Activated CD4-positive, alpha-beta T cell treated with anti-CD3 and anti-CD28 coated beads, Interleukin-2, amount 50 U/mL, for 16 hours (primary cell): ENCODE measurements around the gene TLR9.

ENCODE experiments used
- DNase-seq: peaks from one replicate; pipeline ENCODE4 v3.0.0-alpha.2; 2020

Gene TLR9

GRCh38 chr3:52246264-52246620 lies 20.8 kb upstream of the TLR9 start:
- no peak for DNase-seq

GRCh38 chr3:52245322-52246263 lies 20.1 kb upstream of the TLR9 start, which contains the start of gene PPM1M:
PPM1M (plus strand) TSS chr3:52245759; CDS start chr3:52245825, 66 bp downstream.
- peak; percentile 52 for DNase-seq

DNA sequence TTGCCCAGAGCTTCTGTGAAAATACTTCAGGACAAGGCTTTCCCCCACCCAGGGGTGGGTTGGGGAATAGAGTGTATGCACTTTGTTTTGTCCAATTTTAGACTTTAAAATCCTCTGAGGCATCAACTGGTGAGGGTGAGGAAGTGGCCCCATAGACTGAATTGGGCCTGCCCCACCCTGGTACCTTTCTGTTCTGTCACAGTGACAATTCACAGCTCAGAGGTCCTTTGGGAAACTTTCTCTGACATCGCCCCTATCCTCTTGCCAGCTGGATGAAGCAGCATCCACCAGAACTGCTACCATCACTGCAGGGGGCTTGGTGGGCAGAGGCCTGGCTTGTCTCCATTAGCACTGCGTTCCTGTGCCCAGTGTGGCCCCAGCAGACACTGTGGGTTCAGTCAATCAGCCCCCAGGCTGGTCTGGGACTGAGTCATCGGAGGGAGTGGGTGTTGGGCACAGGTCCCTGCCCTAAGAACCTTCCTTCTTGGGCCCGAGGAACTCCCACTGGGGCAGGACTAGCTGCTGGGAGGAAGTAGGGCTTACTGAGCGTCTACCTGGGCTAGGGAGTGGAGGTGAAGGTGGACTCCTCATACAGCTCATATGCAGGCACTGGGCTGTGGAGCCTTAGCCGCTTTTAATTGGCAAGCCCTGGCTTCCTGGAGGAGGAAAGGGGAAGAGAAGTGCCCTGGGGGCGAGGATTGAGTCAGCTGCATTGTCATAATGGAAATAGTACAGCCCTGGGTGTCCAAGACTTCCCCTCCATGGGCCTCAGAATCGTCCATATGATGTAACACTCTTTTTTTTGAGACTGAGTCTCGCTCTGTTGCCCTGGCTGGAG lies 18.6 kb upstream of the TLR9 start:
- peak; percentile 88 for DNase-seq

DNA sequence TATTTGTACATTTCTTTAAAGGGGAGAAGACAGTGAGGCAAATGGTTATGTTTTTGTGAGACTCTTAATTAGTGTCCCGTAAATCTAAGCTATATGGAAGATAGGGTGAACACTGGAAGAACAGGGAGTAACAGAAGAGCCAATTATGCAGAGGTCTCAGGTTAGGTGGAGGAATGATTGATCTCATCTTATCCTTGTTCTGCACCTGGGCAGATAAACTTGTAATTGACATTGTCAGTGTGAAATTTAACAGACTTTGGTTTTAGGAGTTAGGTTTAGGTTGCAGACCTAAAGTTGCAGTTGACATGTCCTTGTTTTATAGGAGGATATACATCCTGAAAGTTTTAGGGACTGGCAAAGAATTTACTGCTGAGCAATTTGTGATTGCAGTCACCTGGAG lies 16.6 kb upstream of the TLR9 start:
- no peak for DNase-seq

- peak; percentile 36 for DNase-seq
These were observed 15.5 kb upstream of the TLR9 start for GRCh38 chr3:52240886-52241370.

- DNase-seq, result peak; percentile 84
These were observed 14.8 kb upstream of the TLR9 start for GRCh38 chr3:52240059-52240885.

DNA sequence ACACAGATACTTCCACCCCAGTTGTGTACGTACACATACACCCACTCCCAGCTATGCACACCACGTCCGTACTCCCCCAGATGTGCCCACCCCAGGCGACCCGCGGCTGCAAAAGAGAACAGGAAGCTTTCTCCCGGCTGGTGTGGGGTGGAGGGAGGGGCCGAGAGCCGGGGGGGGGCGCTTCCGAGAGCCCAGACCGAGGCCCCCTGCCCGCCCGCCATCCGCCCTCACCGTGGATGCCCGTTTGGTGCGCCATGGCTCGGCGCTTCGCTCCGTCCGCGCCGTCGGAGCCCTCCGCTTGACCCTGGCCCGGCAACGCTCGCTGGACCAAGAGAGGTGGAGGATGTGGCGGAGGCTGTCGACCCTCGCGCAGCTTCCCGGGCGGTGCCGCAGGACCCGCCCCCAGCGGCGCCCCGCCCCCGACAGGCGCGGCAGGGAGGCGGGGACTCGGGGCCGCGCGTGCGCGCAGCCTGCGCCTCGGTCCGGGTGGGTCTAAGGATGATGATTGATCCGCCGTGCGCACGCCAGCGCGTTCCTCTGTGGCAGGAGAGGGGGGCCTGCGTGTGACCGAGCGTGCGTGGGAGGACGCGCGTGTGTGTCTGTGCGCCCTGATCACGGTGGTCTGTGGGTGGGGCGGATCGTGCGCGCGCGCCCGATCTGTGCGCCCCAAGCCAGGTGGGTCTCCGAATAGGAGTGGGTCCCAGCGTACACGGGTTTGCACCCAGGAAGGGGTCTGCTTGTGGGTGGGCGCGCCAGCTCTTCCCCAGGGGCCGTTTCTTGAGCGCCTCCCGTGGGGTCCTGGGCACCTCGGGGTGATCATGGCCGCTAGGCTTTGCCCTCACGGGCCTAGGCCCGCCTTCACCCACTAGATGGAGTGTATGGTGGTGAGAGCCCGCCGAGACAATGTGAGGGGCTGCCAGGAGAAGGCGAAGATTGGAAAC lies 13.6 kb upstream of the TLR9 start, which contains the start of gene TWF2:
Gene TWF2 (minus strand): TSS at position 398 of the 941 bp plus-strand sequence. CDS start 142 bp downstream, at position 256.
- peak; percentile 87 for DNase-seq

DNA sequence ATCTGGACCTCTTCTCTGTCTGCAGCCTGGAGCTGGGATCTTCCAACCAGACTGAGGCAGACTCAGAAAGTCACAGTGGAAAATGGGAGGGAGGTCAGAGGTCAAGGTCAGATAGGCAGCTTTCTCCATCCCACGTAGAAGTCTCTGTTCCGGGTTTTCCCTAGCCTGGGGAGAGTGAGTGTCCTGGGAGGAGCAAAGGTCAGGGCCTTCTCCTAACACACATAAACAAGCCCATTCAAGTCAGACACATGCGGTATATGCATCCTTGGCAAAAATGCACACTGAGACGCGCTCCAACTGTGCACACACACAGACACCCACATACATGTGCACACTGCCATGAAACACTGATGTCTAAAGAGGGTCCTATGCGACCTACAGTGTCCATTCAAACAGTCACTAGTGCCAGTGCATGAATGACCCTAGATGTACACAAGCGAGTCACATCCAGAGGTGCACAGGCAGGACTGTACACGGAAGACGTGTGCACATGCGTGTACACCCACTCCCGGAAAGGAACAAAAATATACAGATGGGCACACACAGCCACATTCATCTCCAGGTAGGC lies 12.8 kb upstream of the TLR9 start:
- DNase-seq, result no peak

GRCh38 chr3:52237657-52238172 lies 12.3 kb upstream of the TLR9 start:
- DNase-seq, result no peak

- DNase-seq, result no peak
These were observed 11.7 kb upstream of the TLR9 start for GRCh38 chr3:52237006-52237656.

DNA sequence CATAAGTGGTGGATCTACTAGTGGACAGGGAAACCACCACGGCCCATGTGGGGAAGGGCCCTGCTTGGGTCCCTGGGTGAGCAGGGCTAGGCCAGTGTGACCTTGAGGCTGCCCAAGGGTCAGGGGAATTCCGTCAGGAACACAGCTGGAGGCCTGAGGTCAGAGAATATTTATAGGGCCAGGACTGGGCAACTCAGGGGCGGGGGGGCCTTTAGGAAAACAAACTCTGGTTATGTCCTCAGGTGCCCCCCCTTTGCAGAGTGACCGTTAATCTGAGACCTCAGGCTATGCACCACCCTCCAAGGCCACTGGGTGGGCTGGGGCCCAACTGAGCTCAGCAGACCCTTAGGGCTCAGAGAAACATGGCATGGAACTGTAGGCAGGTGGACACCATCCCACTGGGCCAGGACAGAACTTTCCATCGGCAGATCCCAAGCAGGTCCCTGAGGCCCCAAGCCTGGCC lies 11.0 kb upstream of the TLR9 start:
- no peak for DNase-seq

- DNase-seq, result no peak
These were observed 9.3 kb upstream of the TLR9 start for GRCh38 chr3:52234516-52235447.

- no peak for DNase-seq
These were observed 8.5 kb upstream of the TLR9 start for GRCh38 chr3:52233968-52234367.

GRCh38 chr3:52233108-52233591 lies 7.7 kb upstream of the TLR9 start:
- DNase-seq, result no peak

- no peak for DNase-seq
These were observed 7.0 kb upstream of the TLR9 start for GRCh38 chr3:52232279-52233107.

DNA sequence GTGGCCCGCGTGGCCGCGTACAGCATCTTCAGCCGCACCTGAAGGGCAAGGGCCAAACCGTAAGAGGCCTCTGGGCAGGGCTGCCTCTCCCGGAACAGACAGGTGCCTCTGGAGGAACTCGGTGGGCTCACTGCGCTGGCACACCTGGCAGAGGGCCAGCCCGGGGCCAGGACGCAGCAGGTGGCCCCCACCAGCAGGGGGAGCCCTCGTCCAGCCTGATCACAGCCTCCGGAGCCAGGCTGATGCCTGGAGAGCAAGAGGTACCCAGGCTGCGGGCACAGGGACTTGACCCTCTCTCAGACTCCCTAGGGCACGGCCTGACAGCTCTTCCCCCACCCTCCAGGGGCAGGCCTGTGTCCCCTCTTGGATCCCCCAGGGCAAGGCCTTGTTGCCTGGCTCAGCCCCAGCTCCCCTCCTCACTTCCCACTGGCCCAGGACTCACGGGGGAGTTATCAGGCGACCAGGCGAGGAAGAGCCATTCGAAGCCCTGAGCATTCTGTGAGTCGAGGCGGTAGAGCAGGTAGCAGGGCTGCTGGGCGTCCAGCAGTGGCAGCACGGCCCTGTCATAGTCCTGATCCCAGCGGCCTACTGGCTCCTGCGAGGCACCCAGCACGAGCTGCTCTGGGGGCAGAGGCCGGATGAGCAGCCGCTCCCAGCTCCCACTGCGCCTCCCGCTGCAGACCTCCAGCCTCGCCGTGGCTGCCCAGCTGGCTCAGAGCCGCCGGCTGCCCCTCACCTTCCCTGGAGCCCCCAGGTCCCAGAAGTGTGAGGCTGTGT lies 6.2 kb upstream of the TLR9 start:
- peak; percentile 86 for DNase-seq
